HUES64 (cell line): ENCODE data around the gene RIPK1.
"Not testable (repeated sequence)": the region's sequence is repeated elsewhere in the genome, so short reads cannot be mapped to it uniquely, and the experiment has no call there.

ENCODE experiments used
- H3K27ac ChIP-seq: 2 replicates; pipeline ENCODE4 v1.7.0; 2013; ENCODE audit warnings: low read depth, low read length, inconsistent platforms
- H3K27me3 ChIP-seq: 2 replicates; pipeline ENCODE4 v1.6.1; 2013; ENCODE audit warnings: mild to moderate bottlenecking, low read length; ENCODE audit not compliant: insufficient read depth
- H3K36me3 ChIP-seq: 2 replicates; pipeline ENCODE4 v1.6.1; 2013; ENCODE audit warnings: mild to moderate bottlenecking, low read length; ENCODE audit not compliant: insufficient read depth
- H3K4me1 ChIP-seq: 2 replicates; pipeline ENCODE4 v1.6.1; 2013; ENCODE audit warnings: mild to moderate bottlenecking, low read length, moderate library complexity; ENCODE audit not compliant: insufficient read depth
- H3K4me3 ChIP-seq: 2 replicates; pipeline ENCODE4 v1.5.1; 2013; ENCODE audit warnings: mild to moderate bottlenecking, low read length, moderate library complexity
- H3K9ac ChIP-seq: 2 replicates; pipeline ENCODE4 v1.6.1; 2013; ENCODE audit warnings: mild to moderate bottlenecking, low read depth, low read length
- H3K9me3 ChIP-seq: 2 replicates; pipeline ENCODE4 v1.6.1; 2013; ENCODE audit warnings: low read depth, low read length; ENCODE audit not compliant: insufficient read depth
- WGBS: fragments of 150-250, 120-280 bp; methylation state at CpG from one replicate; pipeline ENCODE4 v1.1.7; 2013; ENCODE audit warnings: missing lambda C conversion rate; 5-methylcytosine and 5-hydroxymethylcytosine counted together

RIPK1 gene

DNA sequence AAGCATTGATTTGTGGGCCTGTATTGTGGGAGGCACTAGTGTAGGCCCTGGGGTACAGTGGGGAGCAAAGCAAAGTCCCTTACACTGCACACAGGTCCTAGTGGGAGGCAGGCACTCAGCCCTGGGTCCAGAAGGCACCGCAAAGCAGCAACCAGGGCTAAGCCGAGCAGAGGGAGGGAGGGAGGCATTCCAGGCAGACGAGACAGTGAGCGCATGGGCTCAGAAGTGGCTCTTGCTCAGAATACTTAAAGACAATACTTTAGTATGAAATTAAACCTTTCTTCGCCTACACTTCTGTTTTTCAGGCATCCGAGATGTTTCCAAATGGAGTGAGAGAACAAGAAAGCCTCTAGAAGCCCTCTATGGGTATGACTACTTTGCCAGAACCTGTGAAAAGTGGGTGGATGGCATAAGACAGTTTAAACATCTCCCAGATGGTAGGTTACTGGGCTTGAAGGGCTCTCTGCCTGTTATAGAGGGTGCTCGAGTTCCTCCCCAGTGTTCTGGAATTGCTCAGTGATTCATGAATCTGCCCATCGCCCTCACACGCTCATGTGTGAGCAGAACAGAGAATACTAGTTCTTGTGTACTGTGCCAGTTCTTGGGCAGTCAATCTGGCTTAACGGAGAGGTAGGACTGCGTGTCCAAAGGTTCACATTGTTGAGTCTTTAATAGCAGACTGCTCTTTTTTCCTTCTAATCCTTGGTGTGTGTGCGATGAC is 68.9 kb downstream of the RIPK1 start:
- H3K9me3 ChIP-seq = no peaks in the 10 kb centered on the region
- peaks cover 88% of the 10 kb centered on the region for H3K36me3 ChIP-seq
- H3K4me3 ChIP-seq = no peak overlapping the region
- no peak overlapping the region for H3K27ac ChIP-seq
- H3K4me1 ChIP-seq = peaks cover 16% of the 10 kb centered on the region
- no peak overlapping the region for H3K9ac ChIP-seq
- H3K27me3 ChIP-seq = no peaks in the 10 kb centered on the region
- WGBS = 92% methylated on average over 12 of the region's 12 CpGs

DNA sequence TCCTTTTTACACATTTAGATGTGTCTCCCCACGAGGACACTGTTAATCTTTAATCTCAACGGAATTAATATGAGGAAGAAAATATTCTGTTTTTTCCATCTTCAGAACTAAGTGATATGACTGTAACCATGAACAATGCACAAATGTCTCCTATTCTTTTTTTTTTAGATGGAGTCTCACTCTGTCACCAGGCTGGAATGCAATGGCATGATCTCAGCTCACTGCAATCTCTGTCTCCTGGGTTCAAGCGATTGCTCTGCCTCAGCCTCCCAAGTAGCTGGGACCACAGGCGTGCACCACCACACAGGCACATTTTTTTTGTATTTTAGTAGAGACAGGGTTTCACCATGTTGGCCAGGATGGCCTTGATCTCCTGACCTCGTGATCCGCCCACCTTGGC is 69.6 kb downstream of the RIPK1 start:
- not testable (repeated sequence) for H3K27me3 ChIP-seq

DNA sequence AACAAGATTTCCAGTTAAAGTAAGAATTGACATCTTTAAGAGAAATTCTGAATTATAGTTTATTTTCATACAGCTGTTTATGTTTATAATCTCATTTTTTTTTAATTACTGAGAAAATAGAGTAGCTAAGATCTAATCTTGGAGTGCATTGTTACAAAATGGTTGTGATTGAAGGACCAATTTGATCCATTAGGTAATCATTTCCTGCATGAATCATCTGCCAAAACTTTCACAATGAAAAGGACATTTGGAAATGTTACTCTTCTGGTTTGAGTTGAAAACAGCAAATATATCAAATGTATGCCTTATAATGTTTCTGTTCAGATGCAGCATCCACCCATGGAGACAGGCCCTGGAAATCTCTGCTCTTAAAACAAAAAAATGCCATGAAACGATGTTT is 70.0 kb downstream of the RIPK1 start:
- Histone ChIP-seq H3K9me3 (no peaks in the 10 kb centered on the region), H3K27me3 (no peaks in the 10 kb centered on the region), H3K4me3 (no peak overlapping the region), H3K4me1 (peaks cover 15% of the 10 kb centered on the region), H3K9ac (no peak overlapping the region), H3K27ac (no peak overlapping the region), H3K36me3 (peaks cover 87% of the 10 kb centered on the region)
- WGBS = 97% methylated on average over 1 of the region's 1 CpG

More for the DNA sequence above, 69.6 kb downstream of the RIPK1 start:
- WGBS = 95% methylated on average over 6 of the region's 6 CpGs
- not testable (repeated sequence) for H3K9ac ChIP-seq, H3K4me3 ChIP-seq, H3K9me3 ChIP-seq, H3K27ac ChIP-seq
- Histone ChIP-seq H3K4me1 (peaks cover 16% of the 10 kb centered on the region), H3K36me3 (peaks cover 88% of the 10 kb centered on the region)

DNA sequence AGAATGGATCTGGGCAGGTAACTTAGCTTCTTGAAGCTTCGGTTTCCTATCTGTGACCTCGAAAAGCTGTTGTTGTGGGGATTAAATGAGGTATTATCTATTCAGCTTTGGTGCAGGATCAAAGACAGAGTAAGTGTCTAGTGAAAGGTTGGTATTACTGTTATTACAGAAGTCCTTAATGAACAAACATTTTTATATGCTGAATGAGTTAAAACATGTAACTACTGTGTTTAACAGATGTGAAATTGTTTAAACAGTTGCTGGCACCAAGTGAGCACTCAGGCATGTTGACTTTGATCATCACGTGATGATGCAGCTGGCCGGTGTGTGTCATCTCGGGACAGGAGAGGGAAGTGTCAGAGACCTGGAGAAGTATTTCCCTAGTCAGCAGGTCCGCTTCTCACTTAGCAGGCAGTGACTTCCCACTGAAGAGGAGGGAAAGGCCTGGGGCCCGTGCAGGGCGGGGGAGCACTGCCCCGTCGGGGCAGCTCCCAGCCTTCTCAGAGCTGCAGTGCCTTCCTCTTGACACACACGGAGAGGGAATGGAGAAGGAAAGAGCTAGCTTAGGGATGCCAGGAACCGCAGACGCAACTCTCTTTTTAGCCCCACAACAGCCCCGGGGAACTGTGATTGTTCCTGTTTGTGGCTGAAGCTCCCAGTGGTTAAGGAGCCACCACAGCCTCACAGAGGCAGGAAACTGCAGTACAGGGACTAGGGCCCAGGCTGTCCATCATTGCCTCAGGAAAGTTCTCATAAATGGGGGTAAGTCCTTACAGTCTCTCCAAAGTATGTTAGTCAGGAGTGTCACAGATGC is 71.0 kb downstream of the RIPK1 start:
- Histone ChIP-seq H3K9me3 (no peaks in the 10 kb centered on the region), H3K27me3 (no peaks in the 10 kb centered on the region), H3K36me3 (peaks cover 84% of the 10 kb centered on the region), H3K9ac (no peak overlapping the region), H3K27ac (no peak overlapping the region), H3K4me1 (peaks cover 18% of the 10 kb centered on the region), H3K4me3 (no peak overlapping the region)
- WGBS = 87% methylated on average over 14 of the region's 14 CpGs

DNA sequence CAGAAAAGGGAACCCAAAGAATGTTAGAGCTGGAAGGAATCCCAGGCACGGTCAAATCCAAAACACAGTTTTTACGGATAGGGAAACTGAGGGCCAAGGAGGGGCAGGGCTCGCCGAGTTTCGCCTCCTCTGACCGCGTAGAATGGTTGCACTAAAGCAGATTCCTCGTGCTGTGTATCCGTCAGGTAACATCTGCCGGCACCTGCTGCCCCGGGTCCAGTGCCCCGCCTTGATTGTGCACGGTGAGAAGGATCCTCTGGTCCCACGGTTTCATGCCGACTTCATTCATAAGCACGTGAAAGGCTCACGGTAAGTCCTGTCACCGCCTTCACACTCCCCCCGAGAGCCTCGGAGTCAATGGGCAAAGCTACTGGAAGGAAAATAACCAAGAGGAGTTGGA is 71.9 kb downstream of the RIPK1 start:
- WGBS = 94% methylated on average over 20 of the region's 20 CpGs
- Histone ChIP-seq H3K36me3 (peaks cover 84% of the 10 kb centered on the region), H3K4me1 (peaks cover 18% of the 10 kb centered on the region), H3K27ac (no peak overlapping the region), H3K9me3 (no peaks in the 10 kb centered on the region), H3K4me3 (no peak overlapping the region), H3K27me3 (no peaks in the 10 kb centered on the region), H3K9ac (no peak overlapping the region)

DNA sequence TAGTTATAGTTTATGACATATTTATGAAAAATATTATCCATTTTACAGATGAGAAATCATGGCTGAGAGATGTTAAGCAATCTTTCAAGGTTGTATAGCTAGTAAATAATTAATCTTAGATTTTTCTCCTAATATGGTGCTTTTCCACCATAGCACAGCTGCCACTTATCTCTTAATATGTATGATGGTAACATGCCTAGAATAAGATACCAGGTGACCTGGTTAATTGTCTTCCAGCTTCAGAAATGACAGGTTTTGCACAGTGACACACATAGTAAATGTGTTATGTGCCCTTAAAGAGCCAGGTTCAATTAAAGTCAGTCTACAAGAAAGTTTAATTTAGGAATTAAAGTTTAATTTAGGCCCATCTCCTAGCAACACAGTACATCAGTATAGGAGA is 74.2 kb downstream of the RIPK1 start:
- Histone ChIP-seq H3K4me1 (peaks cover 6% of the 10 kb centered on the region; the same call in 1 of the 2 replicates), H3K27me3 (no peaks in the 10 kb centered on the region), H3K27ac (peak overlapping the region; percentile 23; the same call in 1 of the 2 replicates), H3K9ac (no peak overlapping the region), H3K36me3 (peaks cover 69% of the 10 kb centered on the region), H3K4me3 (no peak overlapping the region), H3K9me3 (no peaks in the 10 kb centered on the region; the same call in 1 of the 2 replicates)

DNA sequence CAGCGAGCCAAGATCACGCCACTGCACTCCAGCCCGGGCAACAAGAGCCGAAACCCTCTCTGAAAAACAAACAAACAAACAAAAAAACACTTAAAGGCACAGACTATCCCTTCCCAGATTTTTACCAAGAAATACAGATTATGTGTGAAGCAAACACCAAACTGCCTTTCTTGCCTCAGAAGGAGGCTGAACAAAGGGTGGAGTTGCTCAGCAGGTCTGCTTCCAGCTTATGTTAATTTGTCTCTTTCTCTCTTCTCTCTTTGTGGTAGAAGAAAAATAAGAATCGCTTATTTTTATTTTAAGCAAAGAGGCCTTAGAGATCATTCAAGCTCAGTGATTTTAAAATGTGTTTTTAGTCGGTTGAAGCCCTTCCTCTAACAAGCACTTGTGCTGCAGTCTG is 74.9 kb downstream of the RIPK1 start:
- H3K4me3 ChIP-seq = no peak overlapping the region
- WGBS = 68% methylated on average over 6 of the region's 6 CpGs
- H3K27ac ChIP-seq = peak overlapping the region; percentile 54; the same call in 1 of the 2 replicates
- H3K27me3 ChIP-seq = no peaks in the 10 kb centered on the region
- H3K36me3 ChIP-seq = peaks cover 69% of the 10 kb centered on the region
- H3K9me3 ChIP-seq = no peaks in the 10 kb centered on the region; the same call in 1 of the 2 replicates
- H3K4me1 ChIP-seq = peaks cover 6% of the 10 kb centered on the region; the same call in 1 of the 2 replicates
- H3K9ac ChIP-seq = no peak overlapping the region

DNA sequence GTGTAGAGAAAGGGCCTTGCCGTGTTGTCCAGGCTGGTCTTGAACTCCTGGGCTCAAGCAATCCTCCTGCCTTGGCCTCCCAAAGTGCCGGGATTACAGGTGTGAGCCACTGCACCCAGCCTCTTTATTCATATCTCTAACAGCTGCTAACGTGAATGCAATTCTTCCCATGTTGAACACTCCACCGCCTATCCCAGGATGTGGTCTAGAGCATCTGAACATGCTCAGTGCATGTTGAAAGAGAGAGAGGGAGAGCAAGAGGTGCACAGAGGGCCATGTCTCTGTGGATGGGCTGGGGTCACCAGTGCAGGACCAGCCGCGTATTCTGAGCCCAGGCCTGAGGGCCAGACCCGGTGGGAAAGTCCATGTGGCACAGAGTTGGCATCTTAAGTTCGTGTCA is 76.3 kb downstream of the RIPK1 start:
- H3K9me3 ChIP-seq = no peaks in the 10 kb centered on the region; the same call in 1 of the 2 replicates
- H3K27me3 ChIP-seq = no peaks in the 10 kb centered on the region
- WGBS = 90% methylated on average over 8 of the region's 8 CpGs
- H3K36me3 ChIP-seq = peaks cover 67% of the 10 kb centered on the region
- H3K4me3 ChIP-seq = no peak overlapping the region
- peaks cover 6% of the 10 kb centered on the region; the same call in 1 of the 2 replicates for H3K4me1 ChIP-seq
- no peak overlapping the region for H3K27ac ChIP-seq
- H3K9ac ChIP-seq = no peak overlapping the region

DNA sequence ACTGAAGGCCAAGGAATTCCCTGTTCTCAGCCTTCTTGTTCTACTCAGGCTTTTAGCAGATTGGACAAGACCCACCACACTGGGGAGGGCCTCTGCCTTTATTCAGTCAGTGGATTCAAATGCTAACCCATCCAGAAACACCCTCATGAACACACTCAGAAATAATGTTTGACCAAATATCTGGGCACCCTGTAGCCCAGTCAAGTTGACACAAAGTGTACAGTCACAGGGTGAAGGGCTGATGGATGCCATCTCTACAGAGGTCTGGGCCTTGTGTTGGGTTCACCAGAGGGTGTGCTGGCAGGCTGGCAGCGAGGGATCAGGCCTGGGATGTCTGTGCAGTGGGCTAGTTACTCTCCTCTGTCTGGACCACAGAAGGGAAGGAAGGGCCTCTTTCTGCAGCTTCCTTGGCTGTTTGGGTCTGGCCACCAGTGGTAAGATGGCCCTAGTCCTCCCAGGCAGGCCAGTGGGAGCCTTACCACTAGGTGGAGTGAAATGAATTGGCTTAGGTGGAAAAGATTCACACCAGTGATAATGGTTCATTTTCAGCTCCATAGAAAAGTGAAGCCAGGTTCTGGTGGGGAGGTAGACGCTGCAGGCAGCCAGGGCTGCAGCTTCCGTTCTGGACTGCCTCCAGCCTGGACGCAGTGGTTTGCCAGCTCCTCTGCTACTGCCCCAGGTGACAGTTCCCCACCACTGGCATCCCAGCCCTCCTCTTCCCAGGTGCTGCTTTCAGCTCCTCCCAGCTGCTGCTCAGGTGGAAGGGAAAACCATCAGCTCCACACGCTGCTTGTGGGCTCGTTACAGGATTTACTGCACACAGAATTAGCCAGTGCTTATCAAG is 79.8 kb downstream of the RIPK1 start:
- Histone ChIP-seq H3K27me3 (no peaks in the 10 kb centered on the region), H3K27ac (no peak overlapping the region), H3K36me3 (peaks cover 70% of the 10 kb centered on the region), H3K4me1 (peaks cover 5% of the 10 kb centered on the region; the same call in 1 of the 2 replicates), H3K4me3 (no peak overlapping the region), H3K9ac (no peak overlapping the region), H3K9me3 (no peaks in the 10 kb centered on the region; the same call in 1 of the 2 replicates)
- 91% methylated on average over 6 of the region's 6 CpGs for WGBS

DNA sequence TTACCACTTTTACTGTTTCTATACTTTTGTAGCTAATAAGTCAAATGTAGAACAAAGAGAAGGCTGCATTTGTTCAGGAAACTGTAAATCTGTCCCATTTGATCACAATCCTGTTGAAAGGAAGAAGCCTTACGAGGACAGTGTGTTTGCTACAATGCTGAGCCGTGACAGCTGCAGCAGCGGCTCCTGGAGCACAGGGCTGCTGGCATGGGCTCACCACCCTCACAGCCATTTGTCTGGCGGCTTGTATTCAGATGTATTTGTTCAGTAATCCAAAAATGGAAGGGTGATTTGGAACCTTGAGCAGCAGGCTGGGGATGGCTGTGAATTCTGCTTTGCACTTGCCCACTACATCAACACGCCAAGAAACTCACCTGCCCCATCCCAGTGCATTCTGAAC is 83.4 kb downstream of the RIPK1 start:
- Histone ChIP-seq H3K27me3 (no peaks in the 10 kb centered on the region), H3K36me3 (peaks cover 77% of the 10 kb centered on the region), H3K9me3 (no peaks in the 10 kb centered on the region; the same call in 1 of the 2 replicates), H3K4me3 (no peak overlapping the region), H3K9ac (no peak overlapping the region), H3K27ac (peak overlapping the region; percentile 5; the same call in 1 of the 2 replicates), H3K4me1 (no peaks in the 10 kb centered on the region)
- WGBS = 89% methylated on average over 5 of the region's 5 CpGs
